ENCODE measurements around the gene LRRC43.

GRCh38 chr12:122135437-122136031 lies 47.4 kb upstream of the LRRC43 start:
- no peak for TF ChIP-seq GATA3 (IDR thresholded peaks at IDR 0.05; ENCODE audit: low read depth, low read length)
- no peak for TF ChIP-seq GATA2 (IDR thresholded peaks at IDR 0.05; ENCODE audit: low read depth, low read length)

Data from SH-SY5Y (cell line).